Psoas muscle (tissue), 8 donors: Measurements from ENCODE around the gene PSMA4. TPM values are rescaled to one million over a fixed set of nuclear protein-coding genes. Genes with fewer than 3 reads are reported as not detected.
A peak's percentile ranks its signal among the peaks of the same experiment; 100 is the strongest.

ENCODE experiments used
- ATAC-seq, 4 donors: fragments of 200-7000 bp; cut with Tn5 transposase; one replicate each; pipeline ENCODE4 v1.9.1; 2020; ENCODE audit warnings: moderate library complexity in 3 of 4, mild to moderate bottlenecking in 2 of 4
- DNase-seq, 2 donors: peaks; one replicate each; pipeline ENCODE4 v3.0.0-alpha.2; 2020
- H3K27ac ChIP-seq: fragments of 200-600 bp; one replicate; pipeline ENCODE4 v1.8.0; 2022
- H3K27me3 ChIP-seq, 3 donors: fragments of 200-600 bp in 1 of 3; one replicate each; pipeline versions ENCODE4 v1.6.1 to v1.8.0; 2013 to 2022; ENCODE audit warnings: low read length in 2 of 3, mild to moderate bottlenecking in 2 of 3, moderate library complexity in 1 of 3; ENCODE audit not compliant: insufficient read depth in 3 of 3
- H3K36me3 ChIP-seq, 2 donors: fragments of 200-600 bp in 1 of 2; one replicate each; pipeline versions ENCODE4 v1.6.1 to v1.8.0; 2013 to 2022; ENCODE audit warnings: low read depth in 1 of 2, mild to moderate bottlenecking in 1 of 2, moderate library complexity in 1 of 2; ENCODE audit not compliant: insufficient read depth in 1 of 2
- H3K4me1 ChIP-seq: fragments of 200-600 bp; one replicate; pipeline ENCODE4 v1.8.0; 2022
- H3K4me3 ChIP-seq: fragments of 200-600 bp; one replicate; pipeline ENCODE4 v1.8.0; 2022; ENCODE audit warnings: mild to moderate bottlenecking
- H3K9me3 ChIP-seq: fragments of 200-600 bp; one replicate; pipeline ENCODE4 v1.8.0; 2022
- WGBS, 3 donors: extraction: QIAGEN DNeasy Blood & Tissue Kit; methylation state at CpG; one replicate each; pipeline versions ENCODE4 v1.1.6 to v1.1.7; 2013; 5-methylcytosine and 5-hydroxymethylcytosine counted together
- intact Hi-C, 2 donors: fragments of 100-400 bp; cut with DNase I; formaldehyde crosslinking; loops; one replicate each; pipeline versions ENCODE4 v1.11.0 to v1.14.2; 2022
- polyA plus RNA-seq, 3 donors: library from polyadenylated mRNA; stranded (reverse); fragments of 200-250 nt; gene quantifications; one replicate each; pipeline ENCODE4 v1.2.3, GENCODE V29; 2013
- total RNA-seq, 4 donors: library from RNA; stranded (reverse); fragmentation: NEBNext Ultra II Directional in 2 of 4; extraction: Animal tissue kit (Norgen Biotek cat#: 25700) in 2 of 4; gene quantifications; one replicate each; pipeline versions ENCODE4 v1.2.1 to v1.2.4, GENCODE V29; 2021 to 2023
- TF ChIP-seq, protein P1 (sequence below): fragments of 200-600 bp; IDR thresholded peaks from one replicate; pipeline ENCODE4 v1.8.0; 2022; ENCODE audit warnings: antibody characterized with exemption
- donor health status: healthy with polysubstance abuse.
- donor health status: DM: no; HTN: no; CAD: no; lungs with moderate emphysema.
- donor health status: Bipolar disorder and iron deficiency.
- donor health status: healthy.
- donor health status: DM: yes; HTN: yes; CAD: no.
- donor health status: DM: no; HTN: no; CAD: no.
- donor health status: DM: no; HTN: no; CAD: no.
- donor health status: DM: yes; HTN: yes; CAD: no.

PSMA4 gene
- total and polyA plus RNA-seq, 7 donors = 94.3 to 487 (median 227) TPM

DNA sequence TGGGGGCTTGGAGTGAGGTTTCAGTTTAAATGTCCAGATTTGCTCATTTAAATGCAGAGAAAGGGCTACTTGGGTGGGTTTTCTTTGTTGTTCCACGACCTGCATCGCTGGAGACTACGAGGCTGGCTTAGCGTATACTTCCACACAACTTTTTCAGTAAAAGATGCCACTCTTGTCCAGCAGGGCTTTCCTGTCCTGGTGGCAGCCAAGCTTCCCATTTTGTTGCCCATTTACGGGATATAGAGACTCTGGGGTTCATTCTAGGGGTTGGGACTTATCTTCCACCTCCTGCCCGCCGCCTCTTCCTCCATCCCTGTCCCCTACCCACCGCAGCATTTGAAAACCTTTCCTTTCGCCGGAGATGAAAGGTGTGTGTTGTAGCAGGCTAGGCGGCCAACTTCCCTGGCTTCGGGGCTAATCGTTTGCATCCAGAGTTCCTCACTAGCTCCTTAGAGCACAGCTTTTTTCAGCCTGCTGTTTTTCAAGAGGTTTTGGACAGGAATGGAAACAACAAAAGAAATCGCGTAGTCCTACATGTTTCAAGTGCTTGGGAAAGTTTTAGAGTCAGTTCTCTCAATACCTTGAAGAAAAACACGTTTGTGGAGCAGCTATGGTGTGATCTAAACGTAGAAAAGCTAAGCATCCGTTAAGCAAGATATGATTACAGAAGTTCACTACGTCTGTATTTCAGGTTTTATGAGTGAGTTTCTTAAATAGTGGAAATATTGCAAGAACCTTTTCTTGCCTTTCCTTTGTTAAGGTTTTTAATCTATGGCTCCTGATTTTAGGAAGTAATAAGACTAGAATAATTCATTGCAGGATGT is 25.9 kb downstream of the PSMA4 start:
- no peak for DNase-seq
- peaks cover 9% of the 10 kb centered on the region for H3K4me1 ChIP-seq
- H3K27ac ChIP-seq = no peak overlapping the region
- TF ChIP-seq, protein P1, sequence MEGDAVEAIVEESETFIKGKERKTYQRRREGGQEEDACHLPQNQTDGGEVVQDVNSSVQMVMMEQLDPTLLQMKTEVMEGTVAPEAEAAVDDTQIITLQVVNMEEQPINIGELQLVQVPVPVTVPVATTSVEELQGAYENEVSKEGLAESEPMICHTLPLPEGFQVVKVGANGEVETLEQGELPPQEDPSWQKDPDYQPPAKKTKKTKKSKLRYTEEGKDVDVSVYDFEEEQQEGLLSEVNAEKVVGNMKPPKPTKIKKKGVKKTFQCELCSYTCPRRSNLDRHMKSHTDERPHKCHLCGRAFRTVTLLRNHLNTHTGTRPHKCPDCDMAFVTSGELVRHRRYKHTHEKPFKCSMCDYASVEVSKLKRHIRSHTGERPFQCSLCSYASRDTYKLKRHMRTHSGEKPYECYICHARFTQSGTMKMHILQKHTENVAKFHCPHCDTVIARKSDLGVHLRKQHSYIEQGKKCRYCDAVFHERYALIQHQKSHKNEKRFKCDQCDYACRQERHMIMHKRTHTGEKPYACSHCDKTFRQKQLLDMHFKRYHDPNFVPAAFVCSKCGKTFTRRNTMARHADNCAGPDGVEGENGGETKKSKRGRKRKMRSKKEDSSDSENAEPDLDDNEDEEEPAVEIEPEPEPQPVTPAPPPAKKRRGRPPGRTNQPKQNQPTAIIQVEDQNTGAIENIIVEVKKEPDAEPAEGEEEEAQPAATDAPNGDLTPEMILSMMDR = no peak
- H3K4me3 ChIP-seq = peak overlapping the region; percentile 72
- WGBS, 3 donors = 6 to 11% (median 8%) methylated on average over 19 of the region's 19 CpGs
- ATAC-seq = peak in 2 of 4 donors; percentile 8 to 33
- no peaks in the 10 kb centered on the region for H3K36me3 ChIP-seq
- H3K9me3 ChIP-seq = no peaks in the 10 kb centered on the region
- H3K27me3 ChIP-seq = no peaks in the 10 kb centered on the region
- intact Hi-C loops = no loop called here

DNA sequence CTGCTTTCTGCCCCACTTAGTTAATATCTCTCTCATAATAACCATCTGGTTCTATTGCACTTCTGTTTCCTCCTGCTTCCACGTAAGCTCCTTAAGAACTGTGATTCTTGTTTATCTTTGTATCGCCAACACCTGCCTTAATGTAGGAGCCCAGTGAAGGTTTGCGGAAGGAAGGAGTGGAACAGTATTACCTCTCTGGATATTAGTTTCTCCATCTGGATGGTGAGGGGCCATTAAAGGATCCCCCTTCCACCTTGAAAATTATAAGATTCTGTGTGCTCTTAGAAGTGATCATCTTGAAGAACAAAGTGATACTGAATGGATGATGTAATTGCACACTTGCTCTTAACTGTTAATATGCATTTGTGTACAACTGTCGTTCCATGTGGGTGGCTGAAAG is 27.3 kb downstream of the PSMA4 start:
- no peak overlapping the region for H3K27ac ChIP-seq
- WGBS, 3 donors = 74 to 76% (median 74%) methylated on average over 4 of the region's 4 CpGs
- intact Hi-C loops = no loop called here
- no peak overlapping the region for H3K4me3 ChIP-seq
- ATAC-seq (no peak), DNase-seq (no peak)
- H3K36me3 ChIP-seq = no peaks in the 10 kb centered on the region
- H3K27me3 ChIP-seq = no peaks in the 10 kb centered on the region
- no peaks in the 10 kb centered on the region for H3K9me3 ChIP-seq
- H3K4me1 ChIP-seq = peaks cover 9% of the 10 kb centered on the region
- TF ChIP-seq, protein P1 = no peak

DNA sequence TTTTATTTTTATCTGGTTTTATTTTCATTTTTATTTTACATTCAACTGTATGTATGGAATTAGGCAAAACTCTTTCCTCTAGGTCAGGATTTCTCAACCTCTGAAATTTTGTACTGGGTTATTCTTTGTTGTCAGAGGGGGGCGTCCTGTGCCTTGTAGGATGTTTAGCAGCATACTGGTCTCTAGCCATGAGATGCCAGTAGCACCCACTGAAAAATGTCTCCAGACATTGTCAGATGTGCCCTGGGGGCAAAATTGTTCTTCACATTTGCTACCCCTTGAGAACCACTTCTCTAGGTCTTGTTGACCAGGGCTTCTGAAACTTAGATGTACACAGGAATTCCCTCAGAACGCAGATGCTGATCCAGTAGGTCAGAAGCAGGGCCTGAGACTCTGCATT is 30.5 kb downstream of the PSMA4 start:
- TF ChIP-seq, protein P1 = no peak
- no peaks in the 10 kb centered on the region for H3K36me3 ChIP-seq
- no peak overlapping the region for H3K27ac ChIP-seq
- 89 to 97% (median 89%) methylated on average over 2 of the region's 2 CpGs for WGBS, 3 donors
- no peaks in the 10 kb centered on the region for H3K9me3 ChIP-seq
- intact Hi-C loops = no loop called here
- no peak overlapping the region for H3K4me3 ChIP-seq
- no peak for DNase-seq
- no peaks in the 10 kb centered on the region for H3K27me3 ChIP-seq
- no peak for ATAC-seq
- H3K4me1 ChIP-seq = peaks cover 9% of the 10 kb centered on the region

DNA sequence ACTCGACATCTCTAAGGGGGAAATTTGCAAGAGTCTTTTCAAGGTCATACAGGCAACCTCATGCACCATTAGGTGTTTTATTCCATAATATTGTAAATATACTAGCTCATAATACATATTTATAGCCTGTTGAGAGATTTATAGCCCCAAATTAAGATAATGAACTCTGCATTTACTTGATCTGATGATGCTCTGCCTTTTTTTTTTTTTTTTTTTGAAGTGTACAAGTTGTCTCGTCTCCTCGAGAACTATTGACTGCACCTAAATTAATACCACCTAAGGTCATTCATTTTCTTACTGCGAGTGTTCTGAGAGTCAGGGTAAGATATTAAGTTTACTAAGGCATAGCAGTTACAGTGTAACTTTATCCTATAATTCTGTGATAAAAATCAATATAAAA is 31.1 kb downstream of the PSMA4 start:
- intact Hi-C loops = no loop called here

More for the DNA sequence above, 31.1 kb downstream of the PSMA4 start:
- Histone ChIP-seq H3K27ac (no peak overlapping the region), H3K36me3 (no peaks in the 10 kb centered on the region), H3K9me3 (no peaks in the 10 kb centered on the region), H3K27me3 (no peaks in the 10 kb centered on the region), H3K4me1 (peaks cover 2% of the 10 kb centered on the region), H3K4me3 (no peak overlapping the region)
- WGBS, 3 donors = 81 to 87% (median 85%) methylated on average over 4 of the region's 4 CpGs
- TF ChIP-seq, protein P1 = no peak
- DNase-seq (no peak), ATAC-seq (no peak)
